Activated CD8-positive, alpha-beta memory T cell treated with anti-CD3 and anti-CD28 coated beads, Interleukin-2, amount 50 U/mL, for 24 hours (primary cell): ENCODE data around the gene GRID2.

ENCODE experiments used
- DNase-seq: peaks from one replicate; pipeline ENCODE4 v3.0.0-alpha.2; 2020; ENCODE audit errors: extremely low read depth

The GRID2 gene

GRCh38 chr4:92953462-92953861, 649.7 kb downstream of the GRID2 start:
- DNase-seq: no peak

- DNase-seq: no peak
Observed at GRCh38 chr4:92961881-92962280, 658.1 kb downstream of the GRID2 start.

DNA sequence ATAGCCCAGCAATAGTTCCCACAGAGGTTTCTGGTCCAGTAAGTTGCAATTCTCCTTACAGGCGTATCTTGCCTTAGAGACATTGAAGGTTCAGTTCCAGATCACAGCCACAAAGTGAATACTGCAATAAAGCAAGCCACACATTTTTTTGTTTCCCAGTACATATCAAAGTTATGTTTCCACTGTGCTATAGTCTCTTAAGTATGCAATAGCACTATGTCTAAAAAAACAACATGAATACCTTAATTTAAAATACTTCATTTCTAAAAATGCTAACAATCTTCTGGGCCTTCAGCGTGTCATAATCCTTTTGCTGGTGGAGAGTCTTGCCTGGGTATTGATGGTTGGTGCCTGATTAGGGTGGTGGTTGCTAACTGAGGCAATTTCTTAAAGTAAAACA, 659.1 kb downstream of the GRID2 start:
- DNase-seq: no peak

GRCh38 chr4:92968556-92968955, 664.8 kb downstream of the GRID2 start:
- no peak for DNase-seq

- no peak for DNase-seq
Observed at GRCh38 chr4:92968996-92969395, 665.2 kb downstream of the GRID2 start.

GRCh38 chr4:92969650-92970379, 666.0 kb downstream of the GRID2 start:
- DNase-seq: no peak

GRCh38 chr4:92970996-92971395, 667.2 kb downstream of the GRID2 start:
- no peak for DNase-seq

GRCh38 chr4:92988301-92988700, 684.5 kb downstream of the GRID2 start:
- DNase-seq: no peak

DNA sequence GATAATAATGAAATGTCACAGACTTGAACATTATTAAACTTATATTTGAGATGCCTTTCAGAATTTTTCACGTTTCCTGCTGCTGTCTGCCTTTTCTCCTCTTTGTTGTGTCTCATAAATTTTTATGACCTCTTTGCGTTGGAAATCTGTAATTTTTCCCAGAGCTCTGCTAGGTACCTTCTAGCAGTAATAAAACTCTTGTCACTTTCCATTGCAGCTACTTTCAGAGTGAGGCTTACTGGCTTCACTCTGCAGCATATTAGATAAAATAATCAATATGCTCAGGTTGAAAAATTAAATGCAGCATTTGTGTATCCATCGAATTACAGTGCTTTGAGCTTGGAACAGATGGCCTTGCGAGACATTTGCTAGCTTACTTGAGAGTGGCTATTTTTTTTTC, 689.0 kb downstream of the GRID2 start:
- no peak for DNase-seq

GRCh38 chr4:92994727-92995126, 691.0 kb downstream of the GRID2 start:
- no peak for DNase-seq

- no peak for DNase-seq
Observed at GRCh38 chr4:92996533-92996932, 692.8 kb downstream of the GRID2 start.

- no peak for DNase-seq
Observed at GRCh38 chr4:93000910-93001309, 697.1 kb downstream of the GRID2 start.

GRCh38 chr4:93002240-93002639, 698.5 kb downstream of the GRID2 start:
- DNase-seq: no peak

DNA sequence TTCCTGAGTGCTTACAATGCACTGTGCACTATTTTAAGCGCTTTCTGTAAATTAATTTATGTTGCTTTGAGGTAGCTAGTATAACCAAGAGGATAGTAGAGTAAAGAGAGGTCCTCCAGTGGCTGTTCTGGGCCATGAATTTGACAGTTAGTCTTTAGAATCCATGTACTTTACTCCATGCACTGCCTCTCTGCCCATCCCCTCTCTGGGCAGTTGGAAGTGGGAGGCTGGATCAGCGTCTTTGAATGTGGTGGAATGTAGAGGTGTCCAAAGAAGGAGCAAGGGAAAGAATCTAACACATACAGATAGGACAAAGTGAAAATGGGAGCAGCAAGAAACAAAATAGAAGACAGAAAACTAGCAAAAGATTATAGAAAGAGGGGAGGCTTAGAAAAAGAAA, 712.6 kb downstream of the GRID2 start:
- no peak for DNase-seq

- DNase-seq: no peak
Observed at GRCh38 chr4:93018243-93018642, 714.5 kb downstream of the GRID2 start.

GRCh38 chr4:93018806-93019205, 715.0 kb downstream of the GRID2 start:
- no peak for DNase-seq

GRCh38 chr4:93029769-93030168, 726.0 kb downstream of the GRID2 start:
- DNase-seq: no peak

DNA sequence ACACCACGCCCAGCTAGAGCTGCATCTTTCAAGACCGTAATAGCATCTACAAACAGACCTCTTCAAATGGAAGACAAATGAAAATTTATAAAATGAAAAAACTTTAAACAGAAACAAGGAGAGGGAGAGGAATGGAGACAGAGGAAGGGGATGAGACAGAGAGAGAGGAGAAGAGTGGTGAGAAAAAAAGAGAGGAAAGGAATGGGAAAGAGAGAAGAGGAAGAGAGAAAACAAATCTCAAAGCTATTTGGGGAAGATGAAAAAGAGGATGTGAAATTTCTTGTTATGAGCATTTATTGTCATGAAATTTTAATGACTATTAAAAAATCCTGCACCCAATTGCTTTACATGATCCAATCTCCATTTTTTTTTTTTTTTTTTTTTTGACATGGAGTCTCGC, 726.9 kb downstream of the GRID2 start:
- DNase-seq: no peak

GRCh38 chr4:93031431-93032098, 727.8 kb downstream of the GRID2 start:
- DNase-seq: no peak

GRCh38 chr4:93042746-93043145, 739.0 kb downstream of the GRID2 start:
- no peak for DNase-seq

GRCh38 chr4:93053140-93053539, 749.4 kb downstream of the GRID2 start:
- DNase-seq: no peak

DNA sequence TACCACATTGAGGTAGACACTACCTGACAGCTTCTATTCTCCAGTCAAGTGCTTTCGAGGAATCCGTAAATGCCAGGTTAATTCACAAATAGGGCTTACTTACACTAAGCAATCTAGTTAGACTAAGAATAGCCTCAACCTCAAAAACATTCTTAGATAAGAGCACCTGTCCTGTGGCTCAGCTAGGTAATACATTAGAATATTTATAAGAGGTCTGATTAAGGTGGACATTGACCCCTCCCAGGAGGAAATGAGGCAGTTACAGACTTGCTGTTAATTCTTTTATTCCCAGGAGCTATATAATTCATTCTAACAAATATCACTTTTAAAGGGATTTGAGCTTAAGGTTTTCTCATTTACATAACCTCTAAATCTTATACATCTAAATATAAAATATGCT, 758.1 kb downstream of the GRID2 start:
- no peak for DNase-seq

GRCh38 chr4:93063325-93063724, 759.6 kb downstream of the GRID2 start:
- no peak for DNase-seq

- no peak for DNase-seq
Observed at GRCh38 chr4:93065790-93066189, 762.0 kb downstream of the GRID2 start.
